Measurements from ENCODE around the gene STEAP1.

DNA sequence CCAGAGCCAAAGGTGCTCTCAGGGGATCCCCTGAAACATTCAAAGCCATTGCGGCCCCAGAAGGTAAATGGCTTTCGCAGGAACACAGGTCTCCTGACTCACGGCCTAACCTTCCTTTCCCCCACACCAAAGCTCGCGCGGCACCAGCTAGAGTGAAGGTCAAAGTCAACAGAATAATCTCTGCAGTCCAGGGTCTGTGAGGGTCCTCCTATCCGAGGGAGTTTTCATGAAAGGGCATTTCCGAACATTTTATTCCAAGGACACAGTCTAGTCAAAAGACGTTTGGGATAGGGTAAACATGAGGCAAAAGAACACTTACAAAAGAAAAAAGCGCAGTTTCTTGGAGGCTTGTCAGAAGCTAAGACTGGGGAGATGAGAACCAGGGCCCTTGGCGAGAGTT lies 56.7 kb downstream of the STEAP1 start:
- TF ChIP-seq POLR2AphosphoS5 (IDR thresholded peaks at IDR 0.05; ENCODE audit: borderline replicate concordance, low read depth, low read length) (no peak), EZH2 (IDR thresholded peaks at IDR 0.05) (no peak), FOXP2 (optimal IDR thresholded peaks at IDR 0.05; ENCODE audit: control extremely low read depth, extremely low read length, insufficient read depth) (no peak)

All from SK-N-MC (cell line).